IMR-90 (cell line): ENCODE data around the gene TBC1D16. TPM values are rescaled to one million over a fixed set of nuclear protein-coding genes. Genes with fewer than 3 reads are reported as not detected.
"Not testable (repeated sequence)": the region's sequence is repeated elsewhere in the genome, so short reads cannot be mapped to it uniquely, and the experiment has no call there.

Experiments used
- ATAC-seq: fragments of 200-7000 bp; cut with Tn5 transposase; 2 replicates; pipeline ENCODE4 v1.9.1; 2020; ENCODE audit warnings: low read depth, mild to moderate bottlenecking, moderate library complexity
- BruUV-seq: library from RNA; stranded (reverse); fragments of 400-500 nt; replicated peaks from 2 replicates; lab custom pipeline; 2021; lab: Mats Ljungman, UMichigan
- CTCF ChIA-PET: fragments of 300-600 bp; formaldehyde crosslinking; extraction: SDS; loops from one replicate; lab custom pipeline; 2021; ENCODE audit warnings: antibody characterized with exemption; lab: Yijun Ruan, JAX
- POLR2A ChIA-PET: fragments of 300-600 bp; sonication (Branson Sonifier 250); formaldehyde crosslinking; loops from one replicate; lab custom pipeline; 2022; ENCODE audit warnings: antibody characterized with exemption; ENCODE audit not compliant: unreplicated experiment; lab: Charles Lee
- DNase-seq: peaks from one replicate; pipeline ENCODE4 v3.0.0; 2013
- H2AFZ ChIP-seq: replicated peaks from 2 replicates; pipeline ENCODE3; 2013; ENCODE audit warnings: low read length, mild to moderate bottlenecking; ENCODE audit not compliant: poor library complexity
- H2AK5ac ChIP-seq: 2 replicates; pipeline ENCODE4 v1.6.1; 2013; ENCODE audit warnings: low read depth, low read length, inconsistent platforms
- H2AK9ac ChIP-seq: replicated peaks from 2 replicates; pipeline ENCODE3; 2013; ENCODE audit warnings: mild to moderate bottlenecking, low read depth, low read length, moderate library complexity; ENCODE audit not compliant: poor library complexity
- H2BK120ac ChIP-seq: 2 replicates; pipeline ENCODE4 v1.6.1; 2013; ENCODE audit warnings: low read depth, low read length, inconsistent platforms
- H2BK15ac ChIP-seq: 3 replicates; pipeline ENCODE4 v1.6.1; 2013; ENCODE audit warnings: low read depth, low read length, inconsistent platforms
- H2BK20ac ChIP-seq: 2 replicates; pipeline ENCODE4 v1.6.1; 2013; ENCODE audit warnings: low read depth, mild to moderate bottlenecking, inconsistent platforms, low read length, moderate library complexity
- H2BK5ac ChIP-seq: 2 replicates; pipeline ENCODE4 v1.6.1; 2013; ENCODE audit warnings: mild to moderate bottlenecking, low read depth, low read length, inconsistent platforms; ENCODE audit not compliant: poor library complexity, severe bottlenecking
- H3K14ac ChIP-seq: replicated peaks from 2 replicates; pipeline ENCODE4 v1.6.1; 2013; ENCODE audit warnings: low read depth, low read length, inconsistent platforms
- H3K18ac ChIP-seq: 2 replicates; pipeline ENCODE4 v1.6.1; 2013; ENCODE audit warnings: low read depth, low read length, control low read depth
- H3K23ac ChIP-seq: 2 replicates; pipeline ENCODE4 v1.6.1; 2013; ENCODE audit warnings: low read depth, low read length, inconsistent platforms
- H3K27ac ChIP-seq: 2 replicates; pipeline ENCODE4 v1.5.1; 2013; ENCODE audit warnings: mild to moderate bottlenecking, control low read depth, low read length; ENCODE audit not compliant: insufficient read depth
- H3K27me3 ChIP-seq: 2 replicates; pipeline ENCODE4 v1.6.1; 2013; ENCODE audit warnings: low read length; ENCODE audit not compliant: control insufficient read depth, insufficient read depth
- H3K36me3 ChIP-seq: 2 replicates; pipeline ENCODE4 v1.6.1; 2013; ENCODE audit warnings: low read length, mixed read lengths; ENCODE audit not compliant: control insufficient read depth, insufficient read depth
- H3K4ac ChIP-seq: 2 replicates; pipeline ENCODE4 v1.6.1; 2013; ENCODE audit warnings: low read depth, low read length, inconsistent platforms
- H3K4me1 ChIP-seq: 2 replicates; pipeline ENCODE4 v1.6.1; 2013; ENCODE audit warnings: low read length, mixed read lengths; ENCODE audit not compliant: control insufficient read depth, insufficient read depth
- H3K4me2 ChIP-seq: 2 replicates; pipeline ENCODE4 v1.6.1; 2013; ENCODE audit warnings: low read depth, mild to moderate bottlenecking, control low read depth, low read length, moderate library complexity
- H3K4me3 ChIP-seq: 2 replicates; pipeline ENCODE4 v1.5.1; 2013; ENCODE audit warnings: low read depth, mild to moderate bottlenecking, control low read depth, low read length, moderate library complexity; ENCODE audit not compliant: insufficient read depth
- H3K56ac ChIP-seq: 2 replicates; pipeline ENCODE4 v1.6.1; 2013; ENCODE audit warnings: low read length, inconsistent platforms; ENCODE audit not compliant: insufficient read depth; ENCODE audit errors: extremely low read depth
- H3K79me1 ChIP-seq, 2 experiments: 2 replicates each; pipeline ENCODE4 v1.6.1; 2013; ENCODE audit warnings: low read length in 2 of 2, inconsistent platforms in 1 of 2, low read depth in 1 of 2
- H3K9ac ChIP-seq: 2 replicates; pipeline ENCODE4 v1.6.1; 2013; ENCODE audit warnings: low read depth, low read length, control low read depth
- H3K9me1 ChIP-seq: 2 replicates; pipeline ENCODE4 v1.6.1; 2013; ENCODE audit warnings: low read length, inconsistent platforms; ENCODE audit not compliant: insufficient read depth
- H3K9me3 ChIP-seq: 2 replicates; pipeline ENCODE4 v1.6.1; 2013; ENCODE audit warnings: low read length; ENCODE audit not compliant: control insufficient read depth, insufficient read depth
- H4K20me1 ChIP-seq: 2 replicates; pipeline ENCODE4 v1.6.1; 2013; ENCODE audit warnings: low read length, inconsistent platforms; ENCODE audit not compliant: insufficient read depth
- H4K5ac ChIP-seq: 2 replicates; pipeline ENCODE4 v1.6.1; 2013; ENCODE audit warnings: mild to moderate bottlenecking, low read depth, low read length, control low read depth
- H4K8ac ChIP-seq, 2 experiments: 2 replicates each; pipeline ENCODE4 v1.6.1; 2013; ENCODE audit warnings: low read depth in 2 of 2, low read length in 2 of 2, control low read depth in 1 of 2, inconsistent platforms in 1 of 2
- H4K91ac ChIP-seq: 2 replicates; pipeline ENCODE4 v1.6.1; 2013; ENCODE audit warnings: low read depth, low read length, inconsistent platforms; ENCODE audit not compliant: insufficient read depth
- WGBS, 2 experiments: methylation state at CpG; one replicate each; pipeline versions ENCODE4 v1.1.5 to v1.1.7; 2013; ENCODE audit warnings: missing lambda C conversion rate in 2 of 2; ENCODE audit not compliant: insufficient read length in 1 of 2; ENCODE audit errors: extremely low coverage in 2 of 2; 5-methylcytosine and 5-hydroxymethylcytosine counted together
- dilution Hi-C: fragments of 300-500 bp; cut with HindIII; formaldehyde crosslinking; loops from one replicate; pipeline ENCODE4 v1.14.3; 2018; ENCODE audit warnings: low sequenced_read_pairs; ENCODE audit not compliant: unreplicated experiment
- in situ Hi-C: fragments of 300-500 bp; cut with MboI; formaldehyde crosslinking; loops from 3 replicates; pipeline ENCODE4 v1.14.3; 2019; ENCODE audit warnings: low sequenced_read_pairs, inconsistent platforms, mixed read lengths
- intact Hi-C: fragments of 100-400 bp; cut with micrococcal nuclease; formaldehyde crosslinking; loops from 2 replicates; pipeline ENCODE4 v1.10.0; 2022
- polyA plus RNA-seq, 3 experiments: library from polyadenylated mRNA; depleted of rRNA; stranded (reverse); fragments of >200 nt; gene quantifications; 2 replicates each; pipeline ENCODE4 v1.2.3, GENCODE V29; 2012; ENCODE audit warnings: low replicate concordance in 1 of 3
- total RNA-seq: library from RNA; depleted of rRNA; stranded (reverse); fragments of >200 nt; gene quantifications from 2 replicates; pipeline ENCODE4 v1.2.3, GENCODE V29; 2012

Gene TBC1D16
- total and polyA plus RNA-seq, 2 of the 4 experiments (the other 2 are of a cell fraction): 10.1 to 16.7 TPM

DNA sequence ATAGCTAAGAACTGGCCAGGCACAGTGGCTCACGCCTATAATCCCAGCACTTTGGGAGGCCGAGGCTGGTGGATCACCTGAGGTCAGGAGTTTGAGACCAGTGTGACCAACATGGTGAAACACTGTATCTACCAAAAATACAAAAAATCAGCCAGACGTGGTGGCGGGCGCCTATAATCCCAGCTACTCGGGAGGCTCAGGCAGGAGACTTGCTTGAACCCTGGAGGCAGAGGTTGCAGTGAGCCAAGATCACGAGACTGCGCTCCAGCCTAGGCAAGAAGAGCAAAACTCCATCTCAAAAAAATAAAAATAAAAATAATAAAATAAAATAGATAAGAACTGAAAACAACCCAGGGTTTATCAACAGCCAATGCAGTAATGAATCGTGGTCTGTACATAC, 74.1 kb downstream of the TBC1D16 start:
- H2BK15ac ChIP-seq, H4K8ac ChIP-seq, H3K14ac ChIP-seq, H2AFZ ChIP-seq, H4K20me1 ChIP-seq, H2AK5ac ChIP-seq, in situ Hi-C loops, H3K9me1 ChIP-seq, H3K27me3 ChIP-seq, intact Hi-C loops, H3K4ac ChIP-seq, H3K56ac ChIP-seq, dilution Hi-C loops, POLR2A ChIA-PET, H4K5ac ChIP-seq, DNase-seq, BruUV-seq, H2BK20ac ChIP-seq, H2BK120ac ChIP-seq, H3K4me1 ChIP-seq, H2BK5ac ChIP-seq, H2AK9ac ChIP-seq, H3K4me2 ChIP-seq, H3K9ac ChIP-seq, H4K91ac ChIP-seq, H3K4me3 ChIP-seq, H3K27ac ChIP-seq, H3K9me3 ChIP-seq, H3K36me3 ChIP-seq, H3K18ac ChIP-seq, H3K23ac ChIP-seq, ATAC-seq: not testable (repeated sequence)
- peaks cover 18 to 22% of the 10 kb centered on the region in 2 experiments for H3K79me1 ChIP-seq
- WGBS, 2 experiments: no CpG with 5 or more reads among the region's 9 CpGs
- CTCF ChIA-PET: interaction anchor here (1.1 kb wide), 1 partner anchor 9 kb away, joined by 3 read pairs; no protein-coding TSS in a partner anchor
